Measurements from ENCODE around the gene CLEC16A.
A peak's percentile ranks its signal among the peaks of the same experiment; 100 is the strongest.

CLEC16A gene

GRCh38 chr16:11145173-11145818, 200.9 kb downstream of the CLEC16A start:
- peak; percentile 74 for DNase-seq

GRCh38 chr16:11145819-11146211, 201.5 kb downstream of the CLEC16A start:
- no peak for DNase-seq

- DNase-seq, result no peak
These were observed 202.8 kb downstream of the CLEC16A start for GRCh38 chr16:11147033-11147753.

GRCh38 chr16:11147754-11148444, 203.5 kb downstream of the CLEC16A start:
- DNase-seq, result no peak

- DNase-seq, result no peak
These were observed 204.8 kb downstream of the CLEC16A start for GRCh38 chr16:11149011-11149616.

- DNase-seq, result no peak
These were observed 205.8 kb downstream of the CLEC16A start for GRCh38 chr16:11150190-11150589.

- no peak for DNase-seq
These were observed 207.0 kb downstream of the CLEC16A start for GRCh38 chr16:11151156-11151884.

- no peak for DNase-seq
These were observed 207.7 kb downstream of the CLEC16A start for GRCh38 chr16:11151885-11152629.

GRCh38 chr16:11152677-11153331, 208.4 kb downstream of the CLEC16A start:
- DNase-seq, result no peak

GRCh38 chr16:11155284-11155806, 211.0 kb downstream of the CLEC16A start:
- DNase-seq, result peak; percentile 54

- no peak for DNase-seq
These were observed 212.0 kb downstream of the CLEC16A start for GRCh38 chr16:11156401-11156800.

GRCh38 chr16:11157143-11157542, 212.8 kb downstream of the CLEC16A start:
- no peak for DNase-seq

- DNase-seq, result no peak
These were observed 213.7 kb downstream of the CLEC16A start for GRCh38 chr16:11158018-11158417.

GRCh38 chr16:11159282-11159681, 214.9 kb downstream of the CLEC16A start:
- DNase-seq, result no peak

- DNase-seq, result no peak
These were observed 216.3 kb downstream of the CLEC16A start for GRCh38 chr16:11160676-11161115.

GRCh38 chr16:11161439-11161838, 217.1 kb downstream of the CLEC16A start:
- DNase-seq, result no peak

- no peak for DNase-seq
These were observed 217.6 kb downstream of the CLEC16A start for GRCh38 chr16:11161974-11162373.

GRCh38 chr16:11162586-11163268, 218.4 kb downstream of the CLEC16A start:
- no peak for DNase-seq

GRCh38 chr16:11163761-11164261, 219.4 kb downstream of the CLEC16A start:
- no peak for DNase-seq
